Stromal cell of bone marrow (primary cell): ENCODE results near the gene ZFTA.
"Not testable (repeated sequence)": the region's sequence is repeated elsewhere in the genome, so short reads cannot be mapped to it uniquely, and the experiment has no call there.

Experiments used
- DNase-seq: peaks from one replicate; pipeline ENCODE4 v3.0.0-alpha.2; 2012; ENCODE audit warnings: low read depth

The ZFTA gene

GRCh38 chr11:63768237-63769041 is at the start of gene ZFTA:
TSS of gene ZFTA (minus strand) at chr11:63768775. CDS start at chr11:63768622, 153 bp downstream.
- DNase-seq, result no peak

- no peak for DNase-seq
Measured at GRCh38 chr11:63817758-63818498, 49.4 kb upstream of the ZFTA start.

- no peak for DNase-seq
Measured at GRCh38 chr11:63816732-63817131, 48.2 kb upstream of the ZFTA start.

GRCh38 chr11:63816166-63816565 is 47.6 kb upstream of the ZFTA start:
- DNase-seq, result no peak

GRCh38 chr11:63814383-63814736 is 45.8 kb upstream of the ZFTA start:
- DNase-seq, result no peak

GRCh38 chr11:63813563-63814382 is 45.2 kb upstream of the ZFTA start:
- no peak for DNase-seq

- peak; percentile 51 for DNase-seq
Measured at GRCh38 chr11:63813035-63813562, 44.5 kb upstream of the ZFTA start, which contains the start of gene SPINDOC. TSS of gene SPINDOC (plus strand) at chr11:63813456. CDS start at chr11:63813687, 231 bp downstream.

- DNase-seq, result no peak
Measured at GRCh38 chr11:63811522-63811921, 42.9 kb upstream of the ZFTA start.

GRCh38 chr11:63810383-63810782 is 41.8 kb upstream of the ZFTA start:
- not testable (repeated sequence) for DNase-seq

GRCh38 chr11:63805844-63806415 is 37.4 kb upstream of the ZFTA start:
- no peak for DNase-seq

GRCh38 chr11:63804259-63804658 is 35.7 kb upstream of the ZFTA start:
- no peak for DNase-seq

GRCh38 chr11:63802637-63803414 is 34.3 kb upstream of the ZFTA start:
- DNase-seq, result no peak

- no peak for DNase-seq
Measured at GRCh38 chr11:63800921-63801320, 32.3 kb upstream of the ZFTA start.

- DNase-seq, result no peak
Measured at GRCh38 chr11:63795066-63795465, 26.5 kb upstream of the ZFTA start.

- no peak for DNase-seq
Measured at GRCh38 chr11:63793161-63793560, 24.6 kb upstream of the ZFTA start.

- DNase-seq, result no peak
Measured at GRCh38 chr11:63791495-63792167, 23.1 kb upstream of the ZFTA start.

- DNase-seq, result no peak
Measured at GRCh38 chr11:63785823-63786222, 17.2 kb upstream of the ZFTA start.

- DNase-seq, result no peak
Measured at GRCh38 chr11:63783925-63784592, 15.5 kb upstream of the ZFTA start.

- DNase-seq, result no peak
Measured at GRCh38 chr11:63782749-63783148, 14.2 kb upstream of the ZFTA start.

- no peak for DNase-seq
Measured at GRCh38 chr11:63779039-63779438, 10.5 kb upstream of the ZFTA start.
